HepG2 (cell line): ENCODE measurements around the gene HMG20B. TPM values are rescaled to one million over a fixed set of nuclear protein-coding genes. Genes with fewer than 3 reads are reported as not detected.

Experiments
- ATAC-seq: fragments of 200-7000 bp; cut with Tn5 transposase; 3 replicates; pipeline ENCODE4 v1.9.1; 2020; ENCODE audit warnings: mild to moderate bottlenecking, moderate library complexity
- BruUV-seq: library from RNA; stranded (reverse); fragments of 400-500 nt; replicated peaks from 2 replicates; lab custom pipeline; 2021; lab: Mats Ljungman, UMichigan
- CTCF ChIA-PET: fragments of 300-600 bp; formaldehyde crosslinking; extraction: SDS; loops from one replicate; lab custom pipeline; 2021; ENCODE audit warnings: low total read pairs, inconsistent platforms, low intra/inter-chr PET ratio; lab: Yijun Ruan, JAX
- POLR2A ChIA-PET: fragments of 350-600 bp; sonication (Branson Sonifier 250); formaldehyde crosslinking; loops from one replicate; lab custom pipeline; 2020; ENCODE audit warnings: antibody characterized with exemption, inconsistent platforms; lab: Yijun Ruan, JAX
- DNase-seq: peaks from one replicate; pipeline ENCODE4 v3.0.0-alpha.2; 2015; ENCODE audit warnings: low spot score
- FAIRE-seq: peaks from 3 replicates; lab custom pipeline; 2011; peaks lifted over from hg19 to GRCh38; lab: Jason Lieb, UNC
- H2AFZ ChIP-seq: one replicate; pipeline ENCODE4 v1.6.1; 2011; ENCODE audit warnings: low read length, inconsistent platforms
- H3K27ac ChIP-seq: fragments of 300-600 bp; 3 replicates; pipeline ENCODE4 v1.8.0; 2011; ENCODE audit warnings: mixed run types, mild to moderate bottlenecking, mixed read lengths, low read length, inconsistent platforms; ENCODE audit not compliant: insufficient read depth; ENCODE audit errors: extremely low read length
- H3K27me3 ChIP-seq, 2 experiments: fragments of 200-600 bp in 1 of 2; 2 replicates in 1 of 2; 3 replicates in 1 of 2; pipeline versions ENCODE4 v1.6.0 to v1.8.0; 2011; ENCODE audit warnings: low read length in 2 of 2, mild to moderate bottlenecking in 2 of 2, moderate library complexity in 2 of 2, inconsistent platforms in 1 of 2; ENCODE audit not compliant: insufficient read depth in 2 of 2, control insufficient read depth in 1 of 2
- H3K36me3 ChIP-seq, 2 experiments: fragments of 200-600 bp in 1 of 2; replicated peaks in 1 of 2; 2 replicates in 1 of 2; 3 replicates in 1 of 2; pipeline versions ENCODE4 v1.5.1 to v1.8.0; 2011; ENCODE audit warnings: low read length in 2 of 2, inconsistent platforms in 1 of 2; ENCODE audit not compliant: insufficient read depth in 2 of 2, control insufficient read depth in 1 of 2
- H3K4me1 ChIP-seq: 2 replicates; pipeline ENCODE4 v1.5.1; 2012; ENCODE audit warnings: low read length, inconsistent platforms; ENCODE audit not compliant: insufficient read depth
- H3K4me2 ChIP-seq: 2 replicates; pipeline ENCODE4 v1.6.0; 2011; ENCODE audit warnings: low read depth, low read length, inconsistent platforms
- H3K4me3 ChIP-seq, 3 experiments: fragments of 200-600 bp in 1 of 3; sonication (generic), shearing (Covaris generic) in 1 of 3; replicated peaks in 1 of 3; 2 replicates each; pipeline ENCODE4 v1.5.1; 2011 to 2016; ENCODE audit warnings: low read length in 3 of 3, inconsistent platforms in 2 of 3, low read depth in 2 of 3, mild to moderate bottlenecking in 2 of 3, control low read depth in 1 of 3, mixed read lengths in 1 of 3; ENCODE audit not compliant: insufficient read depth in 1 of 3
- H3K79me2 ChIP-seq: one replicate; pipeline ENCODE4 v1.6.1; 2011; ENCODE audit warnings: low read length, inconsistent platforms; ENCODE audit not compliant: insufficient read depth
- H3K9ac ChIP-seq: 2 replicates; pipeline ENCODE4 v1.6.0; 2011; ENCODE audit warnings: mild to moderate bottlenecking, low read depth, low read length, inconsistent platforms; ENCODE audit not compliant: insufficient read depth
- H3K9me3 ChIP-seq: 2 replicates; pipeline ENCODE4 v1.5.1; 2012; ENCODE audit warnings: mild to moderate bottlenecking, low read length
- H4K20me1 ChIP-seq: 2 replicates; pipeline ENCODE4 v1.6.0; 2011; ENCODE audit warnings: inconsistent platforms, mild to moderate bottlenecking, low read length, moderate library complexity; ENCODE audit not compliant: insufficient read depth
- ARNT ChIP-seq: fragments of 450-650 bp; IDR thresholded peaks from 2 replicates; pipeline ENCODE4 v1.6.1; 2017
- CREB1 ChIP-seq, 2 experiments: fragments of 450-650 bp in 1 of 2; IDR thresholded peaks; 2 replicates each; pipeline ENCODE4 v1.6.1; 2016 to 2017; ENCODE audit warnings: control low read depth in 1 of 2, mild to moderate bottlenecking in 1 of 2, missing compliant biosample characterization in 1 of 2, missing genetic modification characterization in 1 of 2
- CSRNP1 ChIP-seq: sonication (generic); formaldehyde crosslinking; IDR thresholded peaks from 2 replicates; pipeline ENCODE4 v1.8.1; 2023; ENCODE audit warnings: mild to moderate bottlenecking, missing genetic modification reagents
- HIC2 ChIP-seq: sonication (generic); formaldehyde crosslinking; IDR thresholded peaks from 2 replicates; pipeline ENCODE4 v1.9.0; 2022; ENCODE audit warnings: low read depth, missing genetic modification reagents
- MAZ ChIP-seq, 2 experiments: sonication (generic) in 1 of 2; formaldehyde crosslinking in 1 of 2; IDR thresholded peaks; 2 replicates each; pipeline versions ENCODE4 v1.5.0 to v1.6.1; 2012 to 2020; ENCODE audit warnings: low read depth in 2 of 2, mild to moderate bottlenecking in 2 of 2, borderline replicate concordance in 1 of 2, improper control_type of control experiment in 1 of 2, low read length in 1 of 2, missing genetic modification reagents in 1 of 2, moderate library complexity in 1 of 2
- SRSF4 ChIP-seq: fragments of 200-400 bp; formaldehyde crosslinking; IDR thresholded peaks from one replicate; pipeline ENCODE4 v1.6.1; 2018; ENCODE audit warnings: mild to moderate bottlenecking, low read depth, low read length, moderate library complexity; ENCODE audit not compliant: poor library complexity, severe bottlenecking
- ZBTB38 ChIP-seq: sonication (generic); formaldehyde crosslinking; IDR thresholded peaks from 2 replicates; pipeline ENCODE4 v1.5.1; 2020; ENCODE audit warnings: mild to moderate bottlenecking, missing genetic modification reagents
- ZFP1 ChIP-seq: IDR thresholded peaks from 2 replicates; pipeline ENCODE4 v1.6.1; 2016
- ZNF20 ChIP-seq: sonication (generic); formaldehyde crosslinking; IDR thresholded peaks from 2 replicates; pipeline ENCODE4 v1.4.0; 2020; ENCODE audit warnings: mild to moderate bottlenecking, moderate library complexity, missing genetic modification reagents
- ZNF460 ChIP-seq: sonication (generic); formaldehyde crosslinking; IDR thresholded peaks from 2 replicates; pipeline ENCODE4 v1.5.1; 2020; ENCODE audit warnings: missing genetic modification reagents, mild to moderate bottlenecking, borderline replicate concordance
- ZNF746 ChIP-seq: sonication (generic); formaldehyde crosslinking; IDR thresholded peaks from 2 replicates; pipeline ENCODE4 v1.8.0; 2022; ENCODE audit warnings: mild to moderate bottlenecking, missing genetic modification reagents
- WGBS: methylation state at CpG from one replicate; pipeline ENCODE4 v1.1.6; 2017; ENCODE audit warnings: low lambda C conversion rate; 5-methylcytosine and 5-hydroxymethylcytosine counted together
- in situ Hi-C: cut with HindIII; loops from 2 replicates; pipeline ENCODE4 v1.10.0; 2017; ENCODE audit warnings: low pct_unique_long_range_greater_than_20kb; ENCODE audit not compliant: extremely low pct_ligation_motif_present
- intact Hi-C: fragments of 100-400 bp; cut with micrococcal nuclease; formaldehyde crosslinking; loops from one replicate; pipeline ENCODE4 v1.10.0; 2022; ENCODE audit not compliant: unreplicated experiment
- polyA plus RNA-seq, 8 experiments: library from polyadenylated mRNA; depleted of rRNA in 3 of 8; stranded (reverse) in 7 of 8; unstranded in 1 of 8; fragments of >200 nt; fragmentation: Illumina TruSeq in 4 of 8; extraction: Trizol in 4 of 8; gene quantifications; 2 replicates each; pipeline versions ENCODE4 v1.2.1 to v1.2.3, GENCODE V29; 2011 to 2016; ENCODE audit warnings: low read depth in 4 of 8, missing spikeins in 1 of 8, mixed read lengths in 1 of 8; ENCODE audit not compliant: insufficient read depth in 1 of 8
- total RNA-seq, 5 experiments: library from RNA; depleted of rRNA; stranded (reverse); fragments of >200 nt; fragmentation: Illumina TruSeq; extraction: Trizol; gene quantifications; 2 replicates each; pipeline ENCODE4 v1.2.3, GENCODE V29; 2016; ENCODE audit warnings: low read depth in 1 of 5

The HMG20B gene
- total and polyA plus RNA-seq, 2 of the 13 experiments (the other 11 are each of a cell fraction or from before 2014, with no cell fraction given), result 23.9 to 29.2 TPM

DNA sequence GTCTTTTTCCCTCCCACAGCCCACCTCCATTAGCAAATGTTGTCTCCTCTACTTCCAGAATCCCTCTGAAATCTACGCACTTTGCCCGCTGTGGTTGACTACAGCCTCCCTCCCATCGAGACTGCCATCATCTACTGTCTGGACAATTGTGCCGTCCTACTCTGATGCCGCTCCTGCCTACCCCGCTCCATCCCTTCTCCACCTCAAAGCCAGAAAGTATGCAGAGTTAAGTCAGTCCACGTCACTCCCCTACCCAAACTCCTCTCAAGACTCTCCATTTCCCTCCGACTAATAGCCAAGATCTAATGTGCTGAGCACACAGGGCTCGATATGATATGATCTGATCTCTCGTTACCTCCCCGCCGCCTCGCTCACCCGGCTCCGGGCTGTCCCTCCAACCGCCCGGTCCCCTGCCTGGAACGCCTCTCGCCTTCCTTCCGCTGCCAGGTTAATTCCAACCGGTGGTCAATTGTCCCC is 53.3 kb downstream of the HMG20B start:
- TSS peak; percentile 59 for BruUV-seq
- Histone ChIP-seq H3K4me1 (peaks cover 18% of the 10 kb centered on the region), H3K9ac (peak overlapping the region; percentile 90), H3K36me3 (peaks cover 4 to 5% of the 10 kb centered on the region in 2 experiments; a peak in 2 of 5 replicates), H3K79me2 (peaks cover 20% of the 10 kb centered on the region), H2AFZ (no peak overlapping the region), H3K9me3 (no peaks in the 10 kb centered on the region), H3K4me2 (peak overlapping the region; percentile 90), H3K4me3 (peak overlapping the region; percentile 86 to 91 (median 89)), H3K27me3 (no peaks in the 10 kb centered on the region; a peak in 1 of 5 replicates), H4K20me1 (peaks cover 8% of the 10 kb centered on the region; the same call in 1 of the 2 replicates), H3K27ac (peak overlapping the region; percentile 97)
- CTCF ChIA-PET, result no interaction called here
- POLR2A ChIA-PET, result no interaction called here
- 0 out of 2 replicates have a peak, but pooled peaks have one; percentile 13 for TF ChIP-seq CREB1 (IDR thresholded peaks at IDR 0.05)
- no peak for TF ChIP-seq CREB1 (CRISPR knock-in tag; IDR thresholded peaks at IDR 0.05)
- no peak for TF ChIP-seq MAZ (IDR thresholded peaks at IDR 0.05; ENCODE audit: borderline replicate concordance, low read depth, low read length)
- no peak for TF ChIP-seq MAZ (CRISPR knock-in tag; IDR thresholded peaks at IDR 0.05; ENCODE audit: low read depth)
- FAIRE-seq (no peak), DNase-seq (no peak), ATAC-seq (peak; percentile 27)
- under 1% methylated on average over 21 of the region's 21 CpGs for WGBS
- intact Hi-C loops (loop anchor here (5.0 kb wide), 1 partner anchor 716 kb away; the partner anchor contains the start of gene MPND), in situ Hi-C loops (no loop called here)

GRCh38 chr19:3626473-3627350 is 54.0 kb downstream of the HMG20B start, which contains the start of gene CACTIN:
CACTIN (minus strand) TSS chr19:3626790; CDS start chr19:3626762, 28 bp downstream.
- ChIA-PET POLR2A (interaction anchor here (1.0 kb wide), 2 partner anchors 19 to 136 kb away, joined by 3 to 6 read pairs; partner anchors contain the start of gene MRPL54), CTCF (no interaction called here)
- in situ Hi-C loops (no loop called here), intact Hi-C loops (loop anchor here (5.0 kb wide), 1 partner anchor 716 kb away; the partner anchor contains the start of gene MPND)
- H3K79me2 ChIP-seq, result peaks cover 20% of the 10 kb centered on the region
- H3K27me3 ChIP-seq, result no peaks in the 10 kb centered on the region; a peak in 1 of 5 replicates
- FAIRE-seq (peak; percentile 95), DNase-seq (peak; percentile 97), ATAC-seq (peak; percentile 93)
- peak within 1 kb of the TSS; percentile 90 for H3K4me2 ChIP-seq
- H3K4me1 ChIP-seq, result peaks cover 18% of the 10 kb centered on the region
- BruUV-seq, result no TSS peak
- H3K9me3 ChIP-seq, result no peaks in the 10 kb centered on the region
- H2AFZ ChIP-seq, result no peak within 1 kb of the TSS
- peaks cover 4 to 7% of the 10 kb centered on the region in 2 experiments; a peak in 2 of 5 replicates for H3K36me3 ChIP-seq
- H3K27ac ChIP-seq, result peak within 1 kb of the TSS; percentile 97
- H3K4me3 ChIP-seq, result peak within 1 kb of the TSS; percentile 86 to 91 (median 89)
- H4K20me1 ChIP-seq, result peaks cover 8% of the 10 kb centered on the region; the same call in 1 of the 2 replicates
- peak within 1 kb of the TSS; percentile 90 for H3K9ac ChIP-seq
- WGBS, result 0% methylated on average over 24 of the region's 80 CpGs
- no peak for TF ChIP-seq ZNF20 (CRISPR knock-in tag)
- 0 out of 2 replicates have a peak, but pooled peaks have one; percentile 24 for TF ChIP-seq ZNF746 (CRISPR knock-in tag)
- no peak for TF ChIP-seq SRSF4
- TF ChIP-seq ZFP1 (CRISPR knock-in tag), result no peak
- TF ChIP-seq HIC2 (CRISPR knock-in tag), result no peak
- no peak for TF ChIP-seq ARNT
- peak; percentile 88; the same call in 1 of the 2 replicates for TF ChIP-seq CSRNP1 (CRISPR knock-in tag)
- TF ChIP-seq ZNF460, result no peak; the same call in 1 of the 2 replicates
- TF ChIP-seq ZBTB38, result peak; percentile 61
